Measurements from ENCODE around the gene PAFAH2.
A peak's percentile ranks its signal among the peaks of the same experiment; 100 is the strongest.
"Not testable (repeated sequence)": the region's sequence is repeated elsewhere in the genome, so short reads cannot be mapped to it uniquely, and the experiment has no call there.

PAFAH2 gene

GRCh38 chr1:26009796-26010447 is 12.1 kb upstream of the PAFAH2 start:
- DNase-seq, result no peak

GRCh38 chr1:26006710-26007109 is 8.8 kb upstream of the PAFAH2 start:
- no peak for DNase-seq

- no peak for DNase-seq
Measured at GRCh38 chr1:26005434-26006105, 7.7 kb upstream of the PAFAH2 start.

DNA sequence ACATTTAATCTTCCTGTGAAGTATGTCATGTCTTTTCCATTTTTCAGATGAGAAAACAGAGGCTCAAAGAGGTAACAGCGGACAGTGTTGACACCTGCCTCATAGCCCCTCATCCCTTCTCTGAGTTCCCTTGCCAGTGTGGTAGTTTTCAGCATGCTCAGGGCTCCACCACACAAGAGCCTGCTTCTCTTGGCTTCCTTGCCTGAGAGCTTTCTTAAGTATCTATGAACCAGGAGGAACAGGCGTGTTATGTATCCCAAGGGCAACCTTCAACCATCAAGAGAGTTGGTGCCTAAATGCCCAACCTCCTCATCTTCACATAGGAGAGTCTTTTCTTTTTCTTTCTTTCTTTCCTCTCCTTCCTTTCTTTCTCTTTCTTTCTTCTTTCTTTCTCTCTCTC is 5.9 kb upstream of the PAFAH2 start:
- DNase-seq, result no peak

- DNase-seq, result no peak
Measured at GRCh38 chr1:26003262-26003661, 5.4 kb upstream of the PAFAH2 start.

DNA sequence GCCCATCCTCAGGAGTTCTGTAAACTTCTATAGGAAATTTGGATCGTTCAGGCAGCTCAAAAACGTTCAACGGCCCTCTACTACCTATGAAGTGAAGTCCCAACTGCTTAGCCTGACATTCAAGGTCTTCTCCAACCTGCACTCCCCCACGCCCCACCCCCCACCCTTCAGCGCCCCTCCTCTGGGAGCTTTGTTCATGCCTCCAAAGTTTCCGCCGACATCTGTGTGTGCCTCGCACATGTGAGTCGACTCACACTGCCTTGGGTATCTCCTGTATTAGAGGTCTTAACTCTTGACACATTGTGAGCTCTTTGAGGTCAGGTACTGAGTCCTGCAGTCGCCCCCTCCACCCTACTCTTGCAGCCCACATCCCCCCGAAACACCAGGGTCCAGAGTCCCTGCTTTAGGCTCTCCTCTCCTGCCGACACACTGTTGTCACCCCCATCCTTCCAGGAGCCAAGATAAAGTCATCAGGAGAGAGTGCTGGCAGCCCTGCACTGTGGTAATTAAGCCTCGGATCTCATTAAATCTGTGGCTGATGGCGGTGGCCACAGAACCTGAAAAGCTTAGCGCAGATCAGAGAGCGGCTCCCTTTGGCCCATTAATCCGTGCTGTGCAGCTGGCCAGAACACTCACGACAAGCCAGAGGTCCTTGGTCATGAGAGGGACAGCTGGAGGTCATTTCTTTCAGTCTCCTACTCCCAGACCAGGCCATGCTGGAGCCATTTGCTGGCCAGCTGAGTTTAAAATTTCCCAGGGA is 1.4 kb upstream of the PAFAH2 start:
- DNase-seq, result no peak

DNA sequence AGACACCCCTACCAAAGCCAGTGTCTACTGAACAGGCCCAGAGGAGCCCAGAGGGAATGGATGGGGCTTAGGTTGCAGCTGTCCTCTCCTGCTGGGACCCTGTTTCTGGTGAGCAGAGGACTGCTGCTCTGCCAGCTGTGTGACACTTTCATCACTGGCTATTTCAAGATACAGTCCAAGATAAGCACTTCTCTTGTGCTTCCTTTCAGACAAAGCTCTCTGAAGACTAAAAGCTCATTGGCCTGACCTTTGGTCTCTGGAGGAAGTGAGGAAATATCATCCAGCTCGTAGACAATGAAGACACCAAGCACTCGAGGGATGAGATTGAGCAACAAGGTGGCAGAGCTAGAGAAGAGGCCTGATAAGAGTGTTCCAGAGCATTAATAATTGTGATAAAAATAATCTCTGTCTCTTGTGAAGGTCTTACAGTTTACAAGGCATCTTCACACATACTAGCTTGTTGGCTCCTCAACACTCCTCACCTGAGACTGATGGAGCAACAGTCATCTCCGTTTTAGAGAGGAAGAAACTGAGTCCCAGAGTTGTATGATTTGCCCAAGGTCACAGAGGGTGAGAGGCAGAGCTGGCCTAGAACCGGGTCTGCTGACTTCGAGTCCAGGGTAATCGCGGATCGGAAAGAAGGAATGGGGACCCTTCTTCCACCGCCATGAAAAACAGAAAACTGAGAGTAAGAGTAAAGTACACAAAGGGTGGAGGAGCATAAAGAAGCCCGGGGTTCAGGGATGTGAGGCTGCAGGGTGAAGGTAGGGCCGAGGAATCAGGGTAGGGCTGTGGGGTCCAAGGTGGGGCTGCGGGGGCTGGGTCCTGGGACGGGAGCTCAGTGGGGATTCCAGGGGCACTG is 666 bp downstream of the PAFAH2 start:
- DNase-seq, result peak; percentile 26

DNA sequence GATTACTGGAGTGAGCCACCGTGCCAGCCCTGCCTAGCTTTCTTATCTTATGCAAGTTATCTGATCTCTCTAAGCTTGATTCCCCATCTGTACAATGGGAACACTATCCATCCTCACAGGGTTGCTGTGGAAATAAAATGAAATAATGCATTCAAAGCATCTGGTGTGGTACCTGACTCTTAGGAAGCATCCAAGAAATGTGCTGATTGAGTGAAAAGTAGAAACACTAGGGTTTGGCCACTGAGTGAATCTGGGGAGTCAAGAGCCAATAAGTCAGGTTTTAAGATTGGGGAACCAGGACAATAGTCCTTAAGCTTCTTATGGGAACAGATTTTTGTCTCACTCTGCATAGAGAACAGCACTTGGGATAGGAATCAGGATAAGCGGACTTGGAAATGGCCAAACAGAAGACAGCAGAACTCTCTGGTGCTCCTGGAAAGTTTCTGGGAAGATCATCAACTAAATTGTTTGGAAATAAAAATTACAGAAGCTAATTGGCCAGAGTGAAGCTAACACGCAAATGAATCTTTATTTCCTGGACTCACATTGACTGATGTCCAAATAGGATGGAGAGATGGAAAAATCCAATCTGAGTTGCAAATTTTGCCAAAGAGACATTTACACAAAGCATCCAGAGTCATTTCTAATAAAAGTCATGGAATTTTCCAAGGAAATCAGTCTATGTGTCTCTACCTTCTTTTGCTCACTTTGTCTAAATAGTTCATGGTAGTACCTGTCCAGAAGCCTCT is 3.3 kb downstream of the PAFAH2 start:
- DNase-seq, result no peak

DNA sequence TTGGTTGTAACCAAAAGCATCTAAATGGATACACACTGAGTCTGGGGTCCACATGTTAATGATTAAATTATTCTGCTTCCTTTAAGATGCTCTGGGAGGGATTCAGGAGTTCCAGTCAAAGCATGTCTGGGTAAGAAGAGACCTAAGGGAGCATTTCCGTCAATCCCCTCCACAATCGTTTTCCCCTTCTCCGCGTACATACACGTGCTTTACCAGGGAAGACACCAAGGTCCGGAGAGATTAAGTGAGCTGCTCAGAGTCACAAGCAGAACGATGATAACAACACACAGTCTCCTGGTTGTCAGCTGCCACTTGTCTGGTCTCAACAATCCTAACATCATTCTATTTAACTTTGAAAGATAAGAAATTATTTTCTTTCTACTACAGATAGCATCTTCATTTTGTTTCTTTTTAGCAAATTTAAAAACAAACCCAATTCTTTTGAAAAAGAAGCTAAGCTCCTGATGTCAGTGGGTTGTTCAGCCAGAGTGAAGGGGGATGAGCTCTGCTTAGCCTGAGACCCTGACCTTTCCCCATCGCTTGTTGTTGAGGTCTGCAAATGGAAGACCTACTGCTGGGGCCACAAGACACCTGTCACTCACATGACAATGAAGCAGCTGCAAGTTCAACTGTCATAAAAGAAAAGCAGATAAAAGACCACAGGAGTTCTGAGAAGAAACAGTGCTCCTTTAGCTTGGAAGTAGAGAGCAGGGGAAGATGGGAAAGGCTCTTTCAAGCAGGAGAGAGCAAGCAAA is 4.5 kb downstream of the PAFAH2 start:
- no peak for DNase-seq

- DNase-seq, result no peak
Measured at GRCh38 chr1:25992689-25993171, 5.1 kb downstream of the PAFAH2 start.

DNA sequence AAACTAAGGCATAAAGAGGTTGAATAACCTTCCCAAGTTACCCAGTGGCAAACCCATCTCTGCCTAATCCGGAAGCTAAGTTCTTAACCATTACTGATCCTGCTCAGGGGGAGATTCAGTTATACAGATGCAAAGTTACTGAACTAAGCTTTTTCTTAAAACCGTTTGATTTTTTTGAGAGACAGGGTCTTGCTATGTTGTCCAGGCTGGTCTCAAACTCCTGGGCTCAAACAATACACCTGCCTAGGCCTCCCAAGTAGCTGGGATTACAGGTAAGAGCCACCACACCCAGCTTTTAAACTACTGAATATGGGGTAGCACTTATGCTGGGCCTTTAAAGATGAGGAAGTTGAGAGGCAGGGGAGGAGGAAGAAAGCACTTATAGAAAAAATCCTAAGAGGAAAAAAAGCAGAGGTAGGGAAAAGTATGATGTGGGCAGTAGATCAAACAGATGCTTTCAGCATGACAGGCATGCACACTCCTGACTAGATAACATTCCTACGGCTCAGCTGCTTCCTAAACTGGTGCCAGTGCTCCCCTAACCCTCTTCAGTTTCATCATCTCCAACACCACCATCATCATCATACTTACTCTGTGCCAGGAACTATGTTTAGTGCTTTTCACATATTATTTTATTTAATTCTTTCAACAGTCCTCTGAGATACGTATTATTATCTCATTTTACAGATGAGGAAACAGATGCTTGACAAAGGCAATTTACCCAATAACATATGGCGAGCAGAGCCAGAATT is 5.8 kb downstream of the PAFAH2 start:
- DNase-seq, result no peak

GRCh38 chr1:25990702-25991395 is 7.0 kb downstream of the PAFAH2 start:
- peak; percentile 54 for DNase-seq

DNA sequence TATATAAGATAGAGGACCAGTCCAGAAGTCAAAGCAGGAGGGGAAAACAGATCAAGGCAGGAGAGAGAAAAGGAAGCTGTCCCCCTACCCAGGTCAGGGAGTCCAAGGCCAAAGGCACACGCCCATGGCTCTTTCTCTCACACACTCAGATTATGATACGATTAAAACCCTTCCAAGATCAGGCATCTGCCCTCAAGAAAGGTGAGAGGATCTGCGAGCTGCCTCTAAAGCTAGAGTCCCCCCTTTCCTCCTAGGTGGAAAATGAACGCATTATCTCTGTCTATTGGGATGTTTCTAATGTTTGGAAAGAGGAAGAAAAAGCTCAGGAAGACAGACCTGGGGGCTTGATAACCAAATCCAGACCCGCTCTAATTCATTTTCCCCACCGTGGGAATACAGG is 7.6 kb downstream of the PAFAH2 start:
- no peak for DNase-seq

DNA sequence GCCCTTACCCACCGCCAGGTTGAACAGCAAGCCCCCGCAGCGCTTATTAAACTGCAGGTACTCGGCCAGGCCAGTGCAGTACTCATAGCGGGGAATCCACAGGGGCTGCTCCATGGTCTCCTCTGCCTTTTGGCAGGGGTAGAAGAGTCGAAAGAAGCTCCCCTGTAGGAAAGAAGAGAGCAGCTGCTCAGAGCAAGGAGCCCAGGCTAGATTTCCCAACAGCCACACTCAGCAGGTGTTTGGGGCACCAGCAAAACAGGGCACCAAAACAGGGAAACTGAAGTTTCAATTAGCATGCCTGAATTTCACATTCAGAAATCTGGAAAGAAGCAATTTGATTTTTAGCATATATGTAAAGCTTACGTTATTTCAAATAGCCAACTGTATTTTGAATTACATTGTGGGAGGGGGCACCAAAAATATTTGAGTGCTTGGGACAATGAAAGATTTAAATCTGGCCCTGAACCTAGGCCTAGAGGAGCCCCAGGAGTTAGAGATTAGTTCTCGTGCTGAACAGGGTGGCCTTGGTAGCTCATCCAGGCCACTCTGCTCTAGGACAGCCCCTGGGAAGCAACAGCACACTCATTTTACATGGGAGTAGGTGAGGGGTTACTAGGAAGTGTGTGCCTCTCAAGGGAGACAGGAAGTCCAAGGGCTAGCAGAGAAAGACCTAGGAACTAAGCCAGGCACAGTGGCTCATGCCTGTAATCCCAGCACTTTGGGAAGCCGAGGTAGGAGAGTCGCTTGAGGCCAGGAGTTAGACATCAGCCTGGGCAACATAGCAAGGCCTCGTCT is 8.2 kb downstream of the PAFAH2 start:
- no peak for DNase-seq

- DNase-seq, result no peak
Measured at GRCh38 chr1:25987951-25988350, 9.9 kb downstream of the PAFAH2 start.

DNA sequence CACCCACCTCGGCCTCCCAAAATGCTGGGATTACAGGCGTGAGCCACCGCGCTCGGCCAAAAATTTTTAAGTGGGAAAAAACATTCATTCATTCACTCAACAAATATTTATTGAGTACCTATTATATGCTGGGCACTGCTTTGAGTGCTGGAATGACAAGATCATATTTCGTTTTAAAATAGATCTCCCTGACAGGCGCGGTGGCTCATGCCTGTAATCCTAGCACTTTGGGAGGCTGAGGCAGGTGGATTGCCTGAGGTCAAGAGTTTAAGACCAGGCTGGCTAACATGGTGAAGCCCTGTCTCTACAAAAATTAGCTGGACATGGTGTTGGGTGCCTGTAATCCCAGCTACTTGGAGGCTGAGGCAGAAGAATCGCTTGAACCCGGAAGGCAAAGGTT is 11.1 kb downstream of the PAFAH2 start:
- DNase-seq, result not testable (repeated sequence)

DNA sequence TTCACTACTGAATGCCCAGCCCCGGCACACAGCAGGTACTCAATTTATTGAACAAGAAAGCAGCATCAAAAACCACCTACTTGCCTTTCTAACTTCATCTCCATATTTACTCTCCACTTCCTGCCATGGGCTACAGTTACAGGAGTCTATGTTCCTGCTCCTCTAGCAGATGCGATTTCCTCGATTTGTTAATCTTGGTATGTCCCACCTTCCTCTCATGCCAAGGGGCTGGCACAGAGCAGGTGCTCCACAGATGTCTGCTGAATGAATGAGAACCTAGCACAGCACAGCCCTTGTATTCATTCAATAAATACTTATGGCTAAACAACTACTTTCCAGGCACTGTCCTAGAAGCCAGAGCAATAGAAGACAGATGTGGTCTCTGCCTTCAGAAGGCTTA is 12.2 kb downstream of the PAFAH2 start:
- no peak for DNase-seq

DNA sequence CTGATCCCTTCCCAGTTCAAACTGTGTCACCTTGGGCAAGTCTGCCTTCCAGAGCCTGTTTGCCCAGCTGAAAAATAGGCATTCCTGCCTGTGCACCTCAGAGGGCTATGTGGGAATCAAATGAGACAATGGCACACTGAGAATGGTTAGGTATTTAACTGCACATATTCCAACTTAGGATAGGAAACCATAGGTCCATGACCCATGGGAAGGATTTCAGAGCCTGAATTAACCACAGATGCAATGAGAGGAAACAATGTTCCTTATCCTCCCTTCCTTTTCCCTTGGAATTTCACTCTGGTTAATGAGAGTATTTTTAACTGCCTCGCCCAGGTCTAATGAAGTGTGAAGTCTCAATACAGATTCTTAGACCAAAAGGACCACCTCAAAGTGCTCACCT is 12.7 kb downstream of the PAFAH2 start:
- DNase-seq, result no peak

DNA sequence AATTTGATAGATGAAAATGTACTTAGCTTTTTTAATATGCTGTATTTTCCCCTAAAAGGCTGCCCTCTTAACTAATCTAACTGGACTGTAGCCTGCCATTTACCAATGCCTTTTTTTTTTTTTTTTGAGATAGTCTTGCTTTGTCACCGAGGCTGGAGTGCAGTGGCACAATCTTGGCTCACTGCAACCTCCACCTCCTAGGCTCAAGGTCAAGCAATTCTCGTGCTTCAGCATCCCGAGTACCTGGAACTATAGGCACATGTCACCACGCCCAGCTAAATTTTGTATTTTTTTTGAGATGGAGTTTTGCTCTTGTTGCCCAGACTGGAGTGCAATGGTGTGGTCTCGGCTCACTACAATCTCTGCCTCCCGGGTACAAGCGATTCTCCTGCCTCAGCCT is 18.7 kb downstream of the PAFAH2 start:
- DNase-seq, result no peak

All from CD4-positive, alpha-beta T cell treated with Interleukin-15 for 1 hour (primary cell).